Measurements from ENCODE around the gene GAL3ST2.

DNA sequence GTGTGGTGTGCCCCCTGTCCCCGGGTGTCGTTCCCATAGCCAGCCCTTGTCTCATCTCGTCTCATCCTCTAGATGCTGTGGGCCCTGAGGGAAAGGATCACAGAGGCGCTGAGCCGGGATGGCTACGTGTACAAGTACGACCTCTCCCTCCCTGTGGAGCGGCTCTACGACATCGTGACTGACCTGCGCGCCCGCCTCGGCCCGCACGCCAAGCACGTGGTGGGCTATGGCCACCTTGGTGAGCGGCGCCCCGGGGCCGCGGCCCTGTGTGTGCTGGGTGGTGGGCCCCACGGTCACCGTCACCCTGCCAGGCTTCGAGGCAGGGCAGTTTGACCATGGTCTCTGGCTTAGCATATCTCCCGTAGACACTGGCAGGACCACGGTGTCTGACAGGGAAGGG, 20.8 kb upstream of the GAL3ST2 start:
- TF ChIP-seq EZH2phosphoT487 (IDR thresholded peaks at IDR 0.05; ENCODE audit: borderline replicate concordance, low read length), result no peak
- TF ChIP-seq EZH2 (IDR thresholded peaks at IDR 0.05; ENCODE audit: low read length, unreplicated experiment), result no peak

All from PC-3 (cell line).